GM12801 (cell line): ENCODE results near the gene RNF44.

Source experiments
- TF ChIP-seq, protein P1 (sequence below): IDR thresholded peaks from one replicate; pipeline ENCODE4 v1.5.1; 2011; ENCODE audit warnings: control low read depth; ENCODE audit not compliant: insufficient read length; ENCODE audit errors: extremely low read depth

Gene RNF44

GRCh38 chr5:176507911-176508310, 29.3 kb downstream of the RNF44 start:
- TF ChIP-seq, protein P1, sequence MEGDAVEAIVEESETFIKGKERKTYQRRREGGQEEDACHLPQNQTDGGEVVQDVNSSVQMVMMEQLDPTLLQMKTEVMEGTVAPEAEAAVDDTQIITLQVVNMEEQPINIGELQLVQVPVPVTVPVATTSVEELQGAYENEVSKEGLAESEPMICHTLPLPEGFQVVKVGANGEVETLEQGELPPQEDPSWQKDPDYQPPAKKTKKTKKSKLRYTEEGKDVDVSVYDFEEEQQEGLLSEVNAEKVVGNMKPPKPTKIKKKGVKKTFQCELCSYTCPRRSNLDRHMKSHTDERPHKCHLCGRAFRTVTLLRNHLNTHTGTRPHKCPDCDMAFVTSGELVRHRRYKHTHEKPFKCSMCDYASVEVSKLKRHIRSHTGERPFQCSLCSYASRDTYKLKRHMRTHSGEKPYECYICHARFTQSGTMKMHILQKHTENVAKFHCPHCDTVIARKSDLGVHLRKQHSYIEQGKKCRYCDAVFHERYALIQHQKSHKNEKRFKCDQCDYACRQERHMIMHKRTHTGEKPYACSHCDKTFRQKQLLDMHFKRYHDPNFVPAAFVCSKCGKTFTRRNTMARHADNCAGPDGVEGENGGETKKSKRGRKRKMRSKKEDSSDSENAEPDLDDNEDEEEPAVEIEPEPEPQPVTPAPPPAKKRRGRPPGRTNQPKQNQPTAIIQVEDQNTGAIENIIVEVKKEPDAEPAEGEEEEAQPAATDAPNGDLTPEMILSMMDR = no peak

- TF ChIP-seq, protein P1 = no peak
Measured at GRCh38 chr5:176503496-176503895, 33.7 kb downstream of the RNF44 start.

GRCh38 chr5:176501333-176501732, 35.9 kb downstream of the RNF44 start:
- TF ChIP-seq, protein P1 = no peak

GRCh38 chr5:176500511-176500910, 36.7 kb downstream of the RNF44 start:
- TF ChIP-seq, protein P1 = no peak

DNA sequence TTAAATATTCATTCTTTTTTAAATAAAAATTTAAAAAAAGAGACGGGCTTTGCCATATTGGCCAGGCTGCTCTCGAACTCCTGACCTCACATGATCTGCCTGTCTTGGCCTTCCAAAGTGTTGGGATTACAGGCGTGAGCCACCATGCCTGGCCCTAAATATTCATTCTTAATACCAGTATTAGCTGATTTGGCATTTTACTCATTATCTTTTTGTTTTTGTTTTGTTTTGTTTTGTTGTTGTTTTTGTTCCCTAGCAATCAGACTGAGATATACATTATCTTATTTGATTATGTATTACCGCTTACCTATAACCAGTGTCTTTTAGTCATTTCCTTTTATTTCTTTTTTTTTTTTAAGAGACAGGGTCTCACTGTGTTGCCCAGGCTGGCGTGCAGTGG, 37.9 kb downstream of the RNF44 start:
- TF ChIP-seq, protein P1 = no peak

DNA sequence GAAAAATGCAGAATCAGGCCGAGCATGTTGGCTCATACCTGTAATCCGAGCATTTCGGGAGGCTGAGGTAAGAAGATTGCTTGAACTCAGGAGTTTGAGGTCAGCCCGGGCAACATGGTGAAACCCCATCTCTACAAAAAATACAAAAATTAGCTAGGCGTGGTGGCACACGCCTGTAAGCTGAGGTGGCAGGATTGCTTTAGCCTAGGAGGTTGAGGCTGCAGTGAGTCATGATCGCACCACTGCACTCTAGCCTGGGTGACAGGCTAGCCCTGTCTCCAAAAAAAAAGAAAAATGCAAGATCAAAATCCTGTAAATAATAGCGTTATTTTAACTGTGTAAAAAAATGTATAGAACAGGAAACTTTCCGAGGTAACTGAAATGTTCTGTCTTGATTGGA, 39.4 kb downstream of the RNF44 start:
- TF ChIP-seq, protein P1 = no peak

GRCh38 chr5:176492431-176492830, 44.8 kb downstream of the RNF44 start:
- TF ChIP-seq, protein P1 = no peak

DNA sequence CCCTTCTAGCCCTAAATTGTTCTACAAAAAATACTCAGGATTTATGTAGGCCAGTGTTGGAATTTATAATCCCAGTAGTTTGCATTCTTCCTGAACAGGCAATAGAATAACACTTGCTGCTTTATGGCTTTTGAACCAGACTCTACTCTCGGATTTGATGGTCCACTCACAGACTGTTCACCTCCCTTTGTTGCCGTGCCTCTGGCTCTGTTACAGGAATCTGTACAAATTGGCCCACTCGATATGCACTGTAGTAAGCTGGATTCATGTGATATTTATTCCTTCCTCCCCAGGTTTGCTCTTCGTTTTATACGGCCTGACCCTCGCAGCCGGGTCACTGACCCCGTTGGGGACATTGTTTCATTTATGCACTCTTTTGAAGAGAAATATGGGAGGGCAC, 45.3 kb downstream of the RNF44 start:
- TF ChIP-seq, protein P1 = no peak
